Measurements from ENCODE around the gene GRIN2C.

GRCh38 chr17:74807925-74808324, 51.8 kb downstream of the GRIN2C start:
- TF ChIP-seq HOXA7 (CRISPR knock-in tag; IDR thresholded peaks at IDR 0.05; ENCODE audit: borderline replicate concordance) (no peak), ZSCAN4 (tag by site-specific recombination; IDR thresholded peaks at IDR 0.05) (no peak), OVOL3 (tag by site-specific recombination; IDR thresholded peaks at IDR 0.05) (no peak), BCL11A (tag by site-specific recombination; IDR thresholded peaks at IDR 0.05; ENCODE audit: low read depth) (no peak), CTCF (tag by site-specific recombination; IDR thresholded peaks at IDR 0.05) (no peak), ZNF146 (tag by site-specific recombination; IDR thresholded peaks at IDR 0.05) (no peak), ZNF26 (tag by site-specific recombination; IDR thresholded peaks at IDR 0.05) (no peak), KLF16 (tag by site-specific recombination; IDR thresholded peaks at IDR 0.05) (no peak), KLF1 (tag by site-specific recombination; IDR thresholded peaks at IDR 0.05) (no peak), ZNF639 (tag by site-specific recombination; IDR thresholded peaks at IDR 0.05) (no peak), ZNF571 (tag by site-specific recombination; IDR thresholded peaks at IDR 0.05) (no peak)

All from HEK293 (cell line).